H1 (cell line): Measurements from ENCODE around the gene KIF26A. TPM values are rescaled to one million over a fixed set of nuclear protein-coding genes. Genes with fewer than 3 reads are reported as not detected.

ENCODE experiments used
- CTCF ChIA-PET: fragments of 300-600 bp; sonication (Branson Sonifier 250); formaldehyde crosslinking; loops from one replicate; lab custom pipeline; 2021; ENCODE audit not compliant: partially characterized antibody; lab: Charles Lee
- POLR2A ChIA-PET: fragments of 300-600 bp; sonication (Branson Sonifier 250); formaldehyde crosslinking; loops from one replicate; lab custom pipeline; 2021; ENCODE audit warnings: inconsistent platforms; ENCODE audit not compliant: partially characterized antibody; lab: Charles Lee
- DNase-seq, 2 experiments: peaks; one replicate each; pipeline versions ENCODE4 v3.0.0 to v3.0.0-alpha.2; 2010 to 2022; ENCODE audit warnings: low spot score in 2 of 2, low read depth in 1 of 2, mixed read lengths in 1 of 2
- FAIRE-seq: peaks from 2 replicates; lab custom pipeline; 2011; peaks lifted over from hg19 to GRCh38; lab: Jason Lieb, UNC
- H2AFZ ChIP-seq: 2 replicates; pipeline ENCODE4 v1.8.1; 2012; ENCODE audit warnings: low read length, inconsistent platforms
- H2AK5ac ChIP-seq: 2 replicates; pipeline ENCODE4 v1.6.1; 2013; ENCODE audit warnings: low read depth, low read length
- H2BK120ac ChIP-seq: replicated peaks from 2 replicates; pipeline ENCODE3; 2013; ENCODE audit warnings: low read depth, low read length, inconsistent platforms
- H2BK12ac ChIP-seq: 2 replicates; pipeline ENCODE4 v1.6.1; 2013; ENCODE audit warnings: low read depth, low read length
- H2BK15ac ChIP-seq: 2 replicates; pipeline ENCODE4 v1.6.1; 2013; ENCODE audit warnings: low read length
- H2BK20ac ChIP-seq: 2 replicates; pipeline ENCODE4 v1.6.1; 2013; ENCODE audit warnings: low read length
- H2BK5ac ChIP-seq: 2 replicates; pipeline ENCODE4 v1.6.1; 2013; ENCODE audit warnings: low read depth, low read length
- H3K14ac ChIP-seq: 2 replicates; pipeline ENCODE4 v1.6.1; 2013; ENCODE audit warnings: inconsistent platforms; ENCODE audit not compliant: insufficient read length
- H3K18ac ChIP-seq: 2 replicates; pipeline ENCODE4 v1.6.1; 2013; ENCODE audit warnings: low read length; ENCODE audit errors: extremely low read depth
- H3K23ac ChIP-seq: 2 replicates; pipeline ENCODE4 v1.6.1; 2013; ENCODE audit warnings: inconsistent platforms; ENCODE audit not compliant: insufficient read length
- H3K23me2 ChIP-seq: 2 replicates; pipeline ENCODE4 v1.6.1; 2013; ENCODE audit warnings: low read depth, low read length
- H3K27ac ChIP-seq: 2 replicates; pipeline ENCODE4 v1.6.1; 2011; ENCODE audit warnings: low read depth, low read length, inconsistent platforms
- H3K27me3 ChIP-seq, 4 experiments: replicated peaks in 1 of 4; 1 replicate in 1 of 4; 2 replicates in 3 of 4; pipeline versions ENCODE4 v1.6.1 to v1.8.1; 2011 to 2013; ENCODE audit warnings: low read length in 3 of 4, mild to moderate bottlenecking in 3 of 4, inconsistent platforms in 2 of 4, mixed read lengths in 2 of 4, moderate library complexity in 1 of 4; ENCODE audit not compliant: control insufficient read depth in 3 of 4, insufficient read depth in 3 of 4; ENCODE audit errors: extremely low read depth in 1 of 4
- H3K36me3 ChIP-seq, 4 experiments: 2 replicates each; pipeline versions ENCODE4 v1.6.1 to v1.8.1; 2011 to 2013; ENCODE audit warnings: mild to moderate bottlenecking in 4 of 4, low read length in 3 of 4, moderate library complexity in 2 of 4, control low read depth in 1 of 4, inconsistent platforms in 1 of 4; ENCODE audit not compliant: insufficient read depth in 4 of 4, control insufficient read depth in 2 of 4
- H3K4ac ChIP-seq: replicated peaks from 2 replicates; pipeline ENCODE3; 2013; ENCODE audit warnings: low read length, low read depth, mixed read lengths, inconsistent platforms; ENCODE audit not compliant: insufficient read length
- H3K4me1 ChIP-seq, 4 experiments: replicated peaks in 1 of 4; 1 replicate in 1 of 4; 2 replicates in 3 of 4; pipeline versions ENCODE4 v1.6.1 to v1.8.1; 2011 to 2013; ENCODE audit warnings: low read length in 3 of 4, inconsistent platforms in 2 of 4, mixed read lengths in 1 of 4; ENCODE audit not compliant: insufficient read depth in 4 of 4, control insufficient read depth in 3 of 4
- H3K4me2 ChIP-seq, 2 experiments: 2 replicates each; pipeline versions ENCODE4 v1.6.1 to v1.8.1; 2011 to 2013; ENCODE audit warnings: low read depth in 2 of 2, low read length in 2 of 2, control low read depth in 1 of 2, inconsistent platforms in 1 of 2, mild to moderate bottlenecking in 1 of 2; ENCODE audit not compliant: insufficient read depth in 1 of 2
- H3K4me3 ChIP-seq, 4 experiments: fragments of 200-600, 300-600 bp in 1 of 4; sonication (generic), shearing (Covaris generic), sonication (Bioruptor Twin) in 1 of 4; 2 replicates each; pipeline versions ENCODE4 v1.5.1 to v1.8.1; 2011 to 2016; ENCODE audit warnings: low read length in 4 of 4, low read depth in 3 of 4, control low read depth in 2 of 4, inconsistent platforms in 2 of 4, mild to moderate bottlenecking in 2 of 4, mixed read lengths in 1 of 4, moderate library complexity in 1 of 4; ENCODE audit not compliant: insufficient read depth in 2 of 4; ENCODE audit errors: extremely low read depth in 1 of 4
- H3K56ac ChIP-seq: replicated peaks from 2 replicates; pipeline ENCODE3; 2013; ENCODE audit warnings: low read depth, mild to moderate bottlenecking, mixed read lengths, low read length, inconsistent platforms; ENCODE audit not compliant: insufficient read length
- H3K79me1 ChIP-seq: 2 replicates; pipeline ENCODE4 v1.6.1; 2013; ENCODE audit warnings: low read depth, low read length, control low read depth
- H3K79me2 ChIP-seq, 2 experiments: 2 replicates each; pipeline versions ENCODE4 v1.6.1 to v1.8.1; 2012 to 2013; ENCODE audit warnings: low read length in 2 of 2, mild to moderate bottlenecking in 2 of 2, inconsistent platforms in 1 of 2; ENCODE audit not compliant: insufficient read depth in 2 of 2, control insufficient read depth in 1 of 2
- H3K9ac ChIP-seq, 4 experiments: replicated peaks in 1 of 4; 1 replicate in 1 of 4; 2 replicates in 3 of 4; pipeline versions ENCODE4 v1.6.1 to v1.8.1; 2011 to 2013; ENCODE audit warnings: low read depth in 3 of 4, low read length in 3 of 4, control low read depth in 2 of 4, mild to moderate bottlenecking in 2 of 4, moderate library complexity in 2 of 4, inconsistent platforms in 1 of 4; ENCODE audit errors: extremely low read depth in 1 of 4
- H3K9me3 ChIP-seq, 2 experiments: 2 replicates each; pipeline versions ENCODE4 v1.6.1 to v1.8.1; 2012 to 2013; ENCODE audit warnings: mild to moderate bottlenecking in 2 of 2, moderate library complexity in 2 of 2, control low read depth in 1 of 2, inconsistent platforms in 1 of 2, low read depth in 1 of 2, low read length in 1 of 2, mixed read lengths in 1 of 2; ENCODE audit not compliant: insufficient read depth in 2 of 2
- H4K20me1 ChIP-seq, 2 experiments: replicated peaks in 1 of 2; 2 replicates each; pipeline versions ENCODE3 to v1.8.1; 2011 to 2013; ENCODE audit warnings: inconsistent platforms in 2 of 2, low read length in 2 of 2, mild to moderate bottlenecking in 1 of 2; ENCODE audit not compliant: insufficient read depth in 2 of 2, control insufficient read depth in 1 of 2
- H4K5ac ChIP-seq: 2 replicates; pipeline ENCODE4 v1.6.1; 2013; ENCODE audit warnings: low read length, low read depth, mixed read lengths, inconsistent platforms; ENCODE audit not compliant: insufficient read length
- H4K8ac ChIP-seq: 2 replicates; pipeline ENCODE4 v1.8.0; 2013; ENCODE audit warnings: mild to moderate bottlenecking, moderate library complexity, low read length, inconsistent platforms; ENCODE audit not compliant: insufficient read depth; ENCODE audit errors: extremely low read depth
- H4K91ac ChIP-seq: replicated peaks from 2 replicates; pipeline ENCODE3; 2013; ENCODE audit warnings: low read length, mixed read lengths, inconsistent platforms; ENCODE audit not compliant: insufficient read length
- EZH2 ChIP-seq: fragments of 200-600 bp; sonication (generic); IDR thresholded peaks from 2 replicates; pipeline ENCODE4 v1.7.1; 2012; ENCODE audit warnings: low read depth, mild to moderate bottlenecking, moderate library complexity, low read length, inconsistent platforms; ENCODE audit not compliant: severe bottlenecking
- KDM1A ChIP-seq: fragments of 200-600, 300-600 bp; sonication (generic); IDR thresholded peaks from 2 replicates; pipeline ENCODE4 v1.7.1; 2016; ENCODE audit warnings: mild to moderate bottlenecking, low read length, borderline replicate concordance
- MAX ChIP-seq: IDR thresholded peaks from 2 replicates; pipeline ENCODE4 v1.6.1; 2012; ENCODE audit warnings: inconsistent platforms
- RBBP5 ChIP-seq: IDR thresholded peaks from 2 replicates; pipeline ENCODE4 v1.7.1; 2012; ENCODE audit warnings: low read depth, mild to moderate bottlenecking, inconsistent platforms, low read length, moderate library complexity, borderline replicate concordance
- TBP ChIP-seq: IDR thresholded peaks from 2 replicates; pipeline ENCODE4 v1.6.1; 2011; ENCODE audit warnings: low read depth, low read length, improper control_type of control experiment
- WGBS, 2 experiments: shearing (Covaris generic) in 1 of 2; methylation state at CpG; one replicate each; pipeline versions ENCODE4 v1.1.6 to v1.1.7; 2013 to 2015; ENCODE audit warnings: low lambda C conversion rate in 2 of 2, mixed read lengths in 2 of 2, inconsistent platforms in 1 of 2, low coverage in 1 of 2, missing lambda C conversion rate in 1 of 2; ENCODE audit not compliant: insufficient replicate concordance in 2 of 2, insufficient coverage in 1 of 2, insufficient read length in 1 of 2; ENCODE audit errors: extremely low coverage in 1 of 2, missing lambda C conversion rate in 1 of 2; 5-methylcytosine and 5-hydroxymethylcytosine counted together
- polyA plus RNA-seq, 7 experiments: library from polyadenylated mRNA; depleted of rRNA in 3 of 7; stranded (reverse) in 5 of 7; unstranded in 2 of 7; fragments of >200 nt in 5 of 7; fragments of 200-250 nt in 2 of 7; gene quantifications; 1 replicate in 5 of 7; 2 replicates in 1 of 7; 4 replicates in 1 of 7; pipeline versions ENCODE4 v1.2.1 to v1.2.3, GENCODE V29; 2011 to 2013; ENCODE audit warnings: missing spikeins in 2 of 7, mixed read lengths in 2 of 7
- total RNA-seq: library from RNA; stranded (reverse); fragmentation: NEBNext Ultra II Directional; extraction: Animal tissue kit (Norgen Biotek cat#: 25700); gene quantifications from 2 replicates; pipeline ENCODE4 v1.2.1, GENCODE V29; 2021
- TF ChIP-seq, protein P1 (sequence below), 3 experiments: IDR thresholded peaks; 1 replicate in 2 of 3; 2 replicates in 1 of 3; pipeline versions ENCODE4 v1.5.1 to v1.6.1; 2011; ENCODE audit warnings: low read length in 3 of 3, mild to moderate bottlenecking in 3 of 3, inconsistent platforms in 2 of 3, low read depth in 1 of 3, moderate library complexity in 1 of 3; ENCODE audit not compliant: insufficient read depth in 1 of 3; ENCODE audit errors: control extremely low read depth in 1 of 3
- TF ChIP-seq, protein P2 (sequence below): IDR thresholded peaks from 2 replicates; pipeline ENCODE4 v1.6.1; 2011; ENCODE audit warnings: low read depth, mild to moderate bottlenecking, low read length; ENCODE audit not compliant: insufficient read depth

KIF26A gene
- total and polyA plus RNA-seq, 2 of the 8 experiments (the other 6 are each of a cell fraction or from before 2014, with no cell fraction given) = 11.5 to 41.6 TPM

GRCh38 chr14:104175811-104176210 is 37.4 kb downstream of the KIF26A start:
- peaks cover 0 to 13% of the 10 kb centered on the region in 2 experiments for H4K20me1 ChIP-seq
- H3K18ac ChIP-seq = no peak overlapping the region
- no peak overlapping the region for H3K4me3 ChIP-seq
- no peak overlapping the region for H3K27ac ChIP-seq
- no peak overlapping the region for H2BK15ac ChIP-seq
- no peak overlapping the region for H3K4me2 ChIP-seq
- no peak for TF ChIP-seq EZH2
- no peak for TF ChIP-seq MAX
- no peak for TF ChIP-seq TBP
- no peak for TF ChIP-seq RBBP5
- TF ChIP-seq, protein P1, sequence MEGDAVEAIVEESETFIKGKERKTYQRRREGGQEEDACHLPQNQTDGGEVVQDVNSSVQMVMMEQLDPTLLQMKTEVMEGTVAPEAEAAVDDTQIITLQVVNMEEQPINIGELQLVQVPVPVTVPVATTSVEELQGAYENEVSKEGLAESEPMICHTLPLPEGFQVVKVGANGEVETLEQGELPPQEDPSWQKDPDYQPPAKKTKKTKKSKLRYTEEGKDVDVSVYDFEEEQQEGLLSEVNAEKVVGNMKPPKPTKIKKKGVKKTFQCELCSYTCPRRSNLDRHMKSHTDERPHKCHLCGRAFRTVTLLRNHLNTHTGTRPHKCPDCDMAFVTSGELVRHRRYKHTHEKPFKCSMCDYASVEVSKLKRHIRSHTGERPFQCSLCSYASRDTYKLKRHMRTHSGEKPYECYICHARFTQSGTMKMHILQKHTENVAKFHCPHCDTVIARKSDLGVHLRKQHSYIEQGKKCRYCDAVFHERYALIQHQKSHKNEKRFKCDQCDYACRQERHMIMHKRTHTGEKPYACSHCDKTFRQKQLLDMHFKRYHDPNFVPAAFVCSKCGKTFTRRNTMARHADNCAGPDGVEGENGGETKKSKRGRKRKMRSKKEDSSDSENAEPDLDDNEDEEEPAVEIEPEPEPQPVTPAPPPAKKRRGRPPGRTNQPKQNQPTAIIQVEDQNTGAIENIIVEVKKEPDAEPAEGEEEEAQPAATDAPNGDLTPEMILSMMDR (IDR thresholded peaks at IDR 0.05; ENCODE audit: control extremely low read depth in 1 of 3, insufficient read depth in 1 of 3, low read depth in 1 of 3, low read length in 3 of 3) = no peak
- TF ChIP-seq, protein P2, sequence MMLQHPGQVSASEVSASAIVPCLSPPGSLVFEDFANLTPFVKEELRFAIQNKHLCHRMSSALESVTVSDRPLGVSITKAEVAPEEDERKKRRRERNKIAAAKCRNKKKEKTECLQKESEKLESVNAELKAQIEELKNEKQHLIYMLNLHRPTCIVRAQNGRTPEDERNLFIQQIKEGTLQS = no peak
- TF ChIP-seq KDM1A = no peak
- H3K79me1 ChIP-seq = peaks cover 6% of the 10 kb centered on the region; the same call in 1 of the 2 replicates
- no peak overlapping the region for H2BK20ac ChIP-seq
- POLR2A ChIA-PET = no interaction called here
- CTCF ChIA-PET = interaction anchor here (0.6 to 0.9 kb wide), 4 partner anchors 19 to 47 kb away, joined by 3 read pairs; no protein-coding TSS in a partner anchor
- WGBS, 2 experiments = 95% methylated on average over 23 of the region's 26 CpGs; no CpG with 5 or more reads in 1 of the 2 experiments
- H3K23ac ChIP-seq = no peak overlapping the region
- H2BK120ac ChIP-seq = no peak overlapping the region
- no peak overlapping the region for H3K4ac ChIP-seq
- no peak overlapping the region for H4K8ac ChIP-seq
- no peaks in the 10 kb centered on the region for H3K23me2 ChIP-seq
- H2BK5ac ChIP-seq = no peak overlapping the region
- H3K9ac ChIP-seq = no peak overlapping the region
- peaks cover 2 to 52% (median 6%) of the 10 kb centered on the region in 4 experiments; a peak in 5 of 8 replicates for H3K36me3 ChIP-seq
- no peaks in the 10 kb centered on the region for H3K9me3 ChIP-seq
- no peak overlapping the region for H2AFZ ChIP-seq
- H2AK5ac ChIP-seq = no peak overlapping the region
- H3K56ac ChIP-seq = no peak overlapping the region
- H3K79me2 ChIP-seq = no peaks in the 10 kb centered on the region
- FAIRE-seq (no peak), DNase-seq (no peak)
- H3K4me1 ChIP-seq = peaks cover 0 to 15% (median 11%) of the 10 kb centered on the region in 4 experiments; a peak in 6 of 7 replicates
- no peak overlapping the region for H2BK12ac ChIP-seq
- H4K91ac ChIP-seq = no peak overlapping the region
- H4K5ac ChIP-seq = no peak overlapping the region
- H3K27me3 ChIP-seq = no peaks in the 10 kb centered on the region
- H3K14ac ChIP-seq = no peak overlapping the region
